Fibroblast of skin of scalp (primary cell): ENCODE results near the gene ORAI1.
A peak's percentile ranks its signal among the peaks of the same experiment; 100 is the strongest.
"Not testable (repeated sequence)": the region's sequence is repeated elsewhere in the genome, so short reads cannot be mapped to it uniquely, and the experiment has no call there.

ENCODE experiments used
- DNase-seq: peaks from one replicate; pipeline ENCODE4 v3.0.0-alpha.2; 2013

Gene ORAI1

DNA sequence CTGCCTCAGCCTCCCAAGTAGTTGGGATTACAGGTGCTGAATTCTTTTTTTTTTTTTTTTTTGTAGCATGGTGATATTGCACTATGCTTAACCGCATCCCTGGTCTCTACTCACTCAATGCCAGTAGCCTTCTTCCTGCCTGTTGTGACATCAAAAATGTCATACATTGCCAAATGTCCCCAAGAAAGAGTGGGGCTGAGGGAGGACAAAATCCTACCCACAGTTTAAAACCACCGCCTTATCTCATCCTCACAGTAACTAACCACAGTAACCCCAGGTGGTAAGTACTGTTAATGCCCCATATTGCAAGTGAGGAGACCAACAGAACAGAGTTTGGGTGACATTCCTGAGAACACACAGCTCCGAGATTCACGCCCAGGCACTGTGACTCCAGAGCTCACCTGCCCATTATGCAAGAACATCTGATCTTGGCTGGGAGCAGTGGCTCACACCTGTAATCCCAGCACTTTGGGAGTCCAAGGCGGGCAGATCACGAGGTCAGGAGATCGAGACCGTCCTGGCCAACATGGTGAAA lies 23.6 kb downstream of the ORAI1 start:
- no peak for DNase-seq

DNA sequence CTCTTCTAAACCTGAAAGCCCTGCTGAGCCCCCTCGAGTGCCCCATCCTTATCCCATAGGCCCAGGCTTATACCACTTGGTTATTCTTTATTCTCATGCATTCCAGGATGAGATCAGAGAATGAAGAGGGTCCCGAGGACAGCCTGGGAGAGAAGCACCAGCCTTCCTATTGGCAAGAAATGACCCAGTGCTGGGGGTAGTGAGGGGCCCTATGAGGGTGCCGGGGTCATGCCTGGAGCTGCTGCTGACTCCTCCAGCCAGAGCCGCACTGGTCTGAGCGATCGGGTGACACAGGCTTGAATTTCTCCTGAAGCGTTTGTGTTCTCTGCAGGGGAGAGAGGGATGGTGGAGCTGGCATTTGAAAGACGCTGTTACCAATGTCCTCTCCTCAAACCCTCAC lies 25.0 kb downstream of the ORAI1 start:
- DNase-seq, result no peak

DNA sequence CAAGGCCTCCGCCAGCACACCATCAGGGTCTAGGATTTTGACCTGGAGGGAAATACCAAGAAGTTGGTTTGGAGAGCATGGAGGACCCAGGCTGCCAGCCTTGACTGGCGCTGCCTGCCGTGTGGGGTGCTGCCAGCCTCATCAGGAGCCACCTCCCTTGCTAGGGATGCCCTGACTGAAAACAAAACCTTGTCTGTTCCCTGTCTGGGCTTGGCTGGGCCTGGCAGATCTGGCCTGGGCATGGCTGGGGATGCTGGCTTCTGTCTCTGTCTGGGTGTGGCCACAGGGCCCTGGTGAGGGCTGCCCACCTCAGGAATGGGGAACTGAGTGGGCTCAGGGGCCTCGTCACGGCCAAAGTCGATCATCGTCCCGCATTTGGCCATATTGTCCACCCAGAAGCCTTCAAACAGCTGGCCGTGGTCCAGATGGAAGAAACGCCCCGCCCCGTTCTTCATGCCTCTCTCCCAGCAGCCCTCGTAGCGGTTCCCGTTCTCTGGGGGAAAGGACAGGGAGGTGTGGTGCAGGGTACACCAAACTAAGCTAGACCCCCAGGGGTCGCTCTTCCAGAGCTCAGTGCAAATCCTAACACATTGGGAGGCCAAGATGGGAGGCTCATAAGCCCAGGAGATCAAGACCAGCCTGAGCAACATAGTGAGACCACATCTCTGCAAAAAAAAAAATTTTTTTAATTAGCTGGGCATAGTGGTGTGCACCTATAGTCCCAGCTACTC lies 26.6 kb downstream of the ORAI1 start:
- DNase-seq, result no peak

DNA sequence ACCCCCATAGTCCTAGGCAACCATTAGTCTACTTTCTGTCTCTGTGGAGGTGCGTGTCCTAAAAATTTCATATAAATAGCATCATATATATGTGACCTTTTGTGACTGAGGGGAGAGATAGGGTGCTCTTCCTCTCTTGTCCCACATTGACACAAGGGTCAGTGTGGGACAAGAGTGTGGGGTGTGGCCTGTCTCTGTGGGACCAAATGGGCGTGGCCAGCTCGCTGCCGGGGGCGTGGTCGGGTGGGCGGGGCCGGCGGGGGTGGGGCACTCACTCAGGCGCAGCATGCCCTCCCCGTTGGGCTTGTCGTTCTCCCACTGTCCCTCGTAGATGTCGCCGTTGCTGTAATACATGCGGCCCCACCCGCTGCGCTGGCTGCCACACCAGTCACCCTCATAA lies 27.7 kb downstream of the ORAI1 start:
- no peak for DNase-seq

DNA sequence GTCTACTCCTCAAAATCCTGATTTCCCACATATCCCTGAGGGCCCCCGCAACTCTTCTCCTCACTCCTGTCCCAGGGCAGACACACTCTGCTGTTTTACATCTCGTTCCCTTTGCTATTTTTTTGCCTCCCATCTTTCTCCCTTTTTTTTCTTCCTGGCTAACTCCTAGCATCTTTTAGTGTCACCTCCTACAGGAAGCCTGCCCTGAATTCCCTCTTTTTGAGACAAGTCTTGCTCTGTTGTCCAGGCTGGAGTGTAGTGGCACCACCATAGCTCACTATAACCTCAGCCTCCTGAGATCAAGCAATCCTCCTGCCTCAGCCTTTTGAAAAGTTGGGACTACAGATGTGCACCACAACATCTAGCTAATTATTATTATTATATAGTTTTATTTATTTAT lies 29.8 kb downstream of the ORAI1 start:
- no peak for DNase-seq

DNA sequence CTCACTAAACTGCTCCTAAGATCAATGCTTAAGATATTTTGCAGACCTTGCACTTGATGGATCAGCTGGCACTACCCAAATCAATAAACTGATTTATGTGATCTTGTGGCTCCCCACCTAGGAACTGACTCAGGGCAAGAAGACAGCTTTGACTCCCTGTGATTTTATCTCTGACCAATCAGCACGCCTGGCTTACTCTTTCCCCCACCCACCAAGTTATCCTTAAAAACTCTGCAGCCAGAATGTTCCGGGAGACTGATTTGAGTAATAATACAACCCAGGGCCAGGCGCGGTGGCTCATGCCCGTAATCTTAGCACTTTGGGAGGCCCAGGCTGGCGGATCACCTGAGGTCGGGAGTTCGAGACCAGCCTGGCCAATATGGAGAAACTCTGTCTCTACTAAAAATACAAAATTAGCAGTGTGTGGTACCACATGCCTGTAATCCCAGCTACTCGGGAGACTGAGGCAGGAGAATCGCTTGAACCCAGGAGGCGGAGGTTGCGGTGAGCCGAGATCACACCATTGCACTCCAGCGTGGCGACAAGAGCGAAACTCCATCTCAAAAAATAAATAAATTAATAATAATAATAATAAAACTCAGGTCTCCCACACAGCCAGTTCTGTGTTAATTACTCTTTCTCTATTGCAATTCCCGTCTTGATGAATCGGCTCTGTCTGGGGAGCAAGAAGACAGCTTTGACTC lies 31.1 kb downstream of the ORAI1 start:
- no peak for DNase-seq

DNA sequence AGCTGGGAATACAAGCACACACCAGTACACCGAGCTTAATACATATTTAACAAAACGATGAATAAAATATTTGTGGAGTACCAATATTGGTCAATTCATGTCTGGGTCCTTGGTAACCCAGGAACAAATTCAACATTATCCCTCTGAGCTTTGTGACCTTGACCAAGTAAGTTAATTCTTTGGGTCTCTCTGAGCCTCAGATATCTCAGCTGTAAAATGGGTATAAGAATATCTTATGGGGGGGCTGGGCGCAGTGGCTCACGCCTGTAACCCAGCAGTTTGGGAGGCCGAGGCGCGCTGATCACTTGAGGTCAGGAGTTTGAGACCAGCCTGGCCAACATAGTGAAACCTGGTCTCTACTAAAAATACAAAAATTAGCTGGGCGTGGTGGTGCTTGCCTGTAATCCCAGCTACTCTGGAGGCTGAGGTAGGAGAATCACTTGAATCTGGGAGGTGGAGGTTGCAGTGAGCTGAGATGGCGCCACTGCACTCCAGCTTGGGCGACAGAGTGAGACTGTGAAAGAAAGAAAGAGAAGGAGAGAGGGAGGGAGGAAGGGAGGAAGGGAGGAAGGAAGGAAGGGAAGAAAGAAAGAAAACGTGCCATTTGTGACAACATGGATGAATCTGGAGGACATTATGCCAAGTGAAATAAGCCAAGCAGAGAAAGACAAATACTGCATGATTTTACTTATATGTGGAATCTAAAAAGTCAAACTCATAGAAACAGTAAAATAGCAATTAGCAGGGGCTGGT lies 35.2 kb downstream of the ORAI1 start:
- not testable (repeated sequence) for DNase-seq

DNA sequence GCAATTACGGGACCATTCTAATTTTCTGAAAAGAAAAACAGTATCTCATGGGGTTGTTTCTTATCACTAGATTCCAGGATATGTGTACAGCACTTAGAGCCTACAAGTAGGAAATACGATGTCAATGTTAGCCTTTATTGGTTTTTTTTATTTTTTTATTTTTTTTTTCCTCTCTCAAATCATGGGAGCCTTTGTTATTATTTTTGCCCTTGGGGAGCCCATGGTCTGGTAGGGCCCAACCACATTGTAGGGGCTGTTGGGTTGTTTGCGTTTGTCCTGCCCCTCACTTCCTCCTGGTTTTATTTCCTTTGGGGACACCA lies 37.2 kb downstream of the ORAI1 start:
- DNase-seq, result no peak

DNA sequence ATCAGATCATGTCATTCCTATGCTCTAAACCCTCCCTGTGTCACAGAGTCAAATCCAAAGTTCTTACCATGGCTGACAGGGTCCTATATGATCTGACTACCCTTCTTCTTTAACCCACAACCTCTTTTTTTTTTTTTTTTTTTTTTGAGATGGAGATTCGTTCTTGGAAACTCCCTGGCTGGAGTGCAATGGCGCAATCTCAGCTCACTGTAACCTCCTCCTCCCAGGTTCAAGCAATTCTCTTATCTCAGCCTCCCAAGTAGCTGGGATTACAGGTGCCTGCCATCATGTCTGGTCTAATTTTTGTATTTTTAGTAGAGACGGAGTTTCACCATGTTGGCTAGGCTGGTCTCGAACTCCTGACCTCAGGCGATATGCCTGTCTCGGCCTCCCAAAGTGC lies 40.5 kb downstream of the ORAI1 start:
- not testable (repeated sequence) for DNase-seq

DNA sequence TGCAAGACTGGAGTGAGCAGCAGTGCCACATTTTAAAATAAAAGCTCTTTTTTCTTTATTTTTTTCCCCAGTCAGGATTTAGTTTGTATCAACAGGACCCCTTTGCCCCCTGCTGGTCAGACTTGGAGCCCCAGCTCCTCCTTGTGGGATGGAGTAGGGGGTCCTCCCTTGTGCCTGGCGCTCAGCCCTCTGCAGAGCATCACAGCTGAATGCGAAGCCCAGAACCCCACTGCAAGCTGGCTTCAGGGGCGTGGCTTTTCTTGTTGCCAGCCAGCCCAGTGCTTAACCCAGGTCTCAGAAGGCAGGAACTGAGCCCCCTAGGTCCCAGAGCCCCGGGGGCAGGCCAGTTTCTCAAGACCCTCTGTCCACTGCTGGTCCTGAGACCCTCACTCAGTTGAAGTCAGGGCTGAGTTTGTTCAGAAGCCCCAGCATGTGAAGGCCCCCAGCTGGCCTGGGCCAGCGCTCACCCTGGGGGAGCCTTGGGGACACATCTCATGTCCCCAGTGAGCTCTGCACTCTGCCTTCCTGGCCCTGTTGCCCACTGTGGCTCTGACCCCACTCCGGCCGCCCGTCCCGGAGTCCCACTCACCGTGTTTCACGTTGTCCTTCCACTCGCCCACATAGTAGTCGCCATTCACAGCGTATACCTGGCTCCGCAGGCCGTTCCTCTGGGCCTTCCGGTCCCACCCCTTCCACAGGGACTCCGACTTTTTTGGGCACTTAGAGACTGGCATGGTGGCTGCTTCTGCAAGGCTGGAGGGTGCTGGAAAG lies 42.6 kb downstream of the ORAI1 start:
- DNase-seq, result peak; percentile 45

DNA sequence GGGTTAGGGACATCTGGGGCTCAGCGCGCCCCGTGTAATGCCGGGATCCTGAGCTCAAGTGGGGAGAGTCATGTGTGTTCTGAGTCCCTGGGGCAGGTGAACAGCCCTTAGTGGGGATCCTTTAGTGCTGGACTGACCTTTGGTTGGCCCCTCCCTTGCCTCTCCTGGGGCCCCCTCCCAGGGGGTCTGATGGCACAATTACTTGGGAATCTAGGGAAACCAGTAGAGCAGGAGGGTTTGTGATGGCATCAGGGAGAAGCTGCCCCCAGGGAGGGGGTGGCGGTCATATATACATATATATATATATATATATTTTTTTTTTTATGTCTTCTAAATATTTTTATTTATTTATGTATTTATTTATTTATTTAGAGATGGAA lies 43.2 kb downstream of the ORAI1 start, which contains the start of gene MORN3:
Gene MORN3 (minus strand): TSS at position 134 of the 380 bp plus-strand sequence. CDS start 171 bp downstream, outside the sequence.
- DNase-seq, result no peak

DNA sequence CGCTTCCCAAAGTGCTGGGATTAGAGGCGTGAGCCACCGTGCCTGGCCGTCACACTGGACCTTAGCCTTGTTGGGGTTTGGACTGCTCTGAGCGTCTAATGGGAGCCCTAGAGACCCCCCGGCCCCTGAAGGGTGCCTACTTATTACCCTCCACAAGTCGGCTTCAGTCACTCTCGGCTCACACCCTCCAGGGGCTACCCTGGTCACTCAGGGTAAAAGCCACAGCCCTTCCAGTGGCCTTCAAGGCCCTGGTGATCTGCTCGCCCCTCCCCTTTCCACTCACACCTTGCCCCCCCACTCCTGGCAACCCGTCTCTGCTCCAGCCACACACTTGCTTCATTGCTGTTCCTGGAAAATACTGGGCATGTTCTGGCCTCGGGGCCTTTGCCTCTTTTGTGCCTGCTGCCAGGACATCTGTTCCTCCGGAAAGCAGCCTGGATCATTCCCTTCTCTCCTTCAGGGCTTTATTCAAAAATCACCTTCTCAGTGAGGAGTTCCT lies 46.7 kb downstream of the ORAI1 start:
- DNase-seq, result no peak

DNA sequence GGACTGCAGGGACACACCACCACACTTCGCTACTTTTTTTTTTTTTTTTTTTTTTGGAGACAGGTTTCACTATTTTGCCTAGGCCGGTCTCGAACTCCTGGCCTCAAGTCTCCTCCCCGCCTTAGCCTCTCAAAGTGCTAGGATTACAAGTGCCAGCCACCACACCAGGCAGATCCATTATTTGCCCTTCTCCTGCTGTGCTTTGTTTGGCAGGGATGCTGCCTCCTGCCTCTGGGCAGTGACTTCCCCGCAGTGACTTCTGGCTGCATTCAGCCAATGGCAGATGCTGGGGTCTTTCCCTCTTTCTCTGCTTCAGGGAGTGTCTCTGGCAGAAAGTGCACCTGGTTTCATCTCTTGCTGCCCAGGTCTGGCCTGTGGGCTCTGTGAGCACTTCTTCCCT lies 49.9 kb downstream of the ORAI1 start:
- DNase-seq, result no peak

DNA sequence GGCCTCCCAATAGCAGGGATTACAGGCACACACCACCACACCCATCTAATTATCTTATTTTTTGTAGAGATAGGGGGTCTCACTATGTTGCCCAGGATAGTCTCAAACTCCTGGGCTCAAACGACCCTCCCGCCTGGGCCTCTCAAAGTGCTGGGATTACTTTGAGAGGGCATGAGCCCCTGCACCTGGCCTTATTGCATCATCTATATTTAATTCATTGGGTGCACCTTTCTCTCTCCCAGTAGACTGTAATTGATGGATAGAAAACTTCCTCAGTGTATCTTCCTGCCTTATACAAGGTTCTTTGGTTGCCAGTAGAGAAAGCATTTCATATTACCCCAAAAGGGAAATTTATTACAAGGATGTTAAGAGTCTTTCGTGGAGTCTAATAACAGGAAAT lies 52.0 kb downstream of the ORAI1 start:
- no peak for DNase-seq

DNA sequence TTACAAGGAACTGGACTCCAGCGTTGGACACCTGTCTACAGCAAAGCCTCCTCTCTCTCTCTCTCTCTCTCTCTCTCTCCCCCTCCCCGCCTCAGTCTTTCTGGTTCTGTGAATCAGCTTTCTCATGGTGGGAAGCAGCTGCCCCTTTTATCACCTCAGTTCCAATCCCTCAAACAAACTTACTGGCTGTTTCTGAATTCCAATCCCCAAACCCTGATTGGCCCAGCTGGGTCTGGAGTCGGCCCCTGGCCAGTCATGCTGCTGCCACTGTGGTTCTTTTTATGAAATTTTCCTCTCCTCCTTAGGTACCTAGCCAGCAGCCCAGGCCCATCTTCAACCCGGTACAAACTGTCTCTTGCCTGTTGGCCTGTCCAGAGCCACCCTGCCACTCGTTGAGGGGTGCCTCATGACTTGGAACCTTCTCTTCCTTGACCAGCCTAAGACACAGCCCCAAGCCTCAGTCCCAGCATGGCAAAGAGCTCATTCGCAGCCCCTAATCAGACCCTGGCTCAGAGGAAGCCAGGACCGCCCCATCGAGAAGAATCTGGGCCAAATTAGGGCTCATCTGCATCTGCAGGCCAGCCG lies 52.5 kb downstream of the ORAI1 start:
- no peak for DNase-seq

DNA sequence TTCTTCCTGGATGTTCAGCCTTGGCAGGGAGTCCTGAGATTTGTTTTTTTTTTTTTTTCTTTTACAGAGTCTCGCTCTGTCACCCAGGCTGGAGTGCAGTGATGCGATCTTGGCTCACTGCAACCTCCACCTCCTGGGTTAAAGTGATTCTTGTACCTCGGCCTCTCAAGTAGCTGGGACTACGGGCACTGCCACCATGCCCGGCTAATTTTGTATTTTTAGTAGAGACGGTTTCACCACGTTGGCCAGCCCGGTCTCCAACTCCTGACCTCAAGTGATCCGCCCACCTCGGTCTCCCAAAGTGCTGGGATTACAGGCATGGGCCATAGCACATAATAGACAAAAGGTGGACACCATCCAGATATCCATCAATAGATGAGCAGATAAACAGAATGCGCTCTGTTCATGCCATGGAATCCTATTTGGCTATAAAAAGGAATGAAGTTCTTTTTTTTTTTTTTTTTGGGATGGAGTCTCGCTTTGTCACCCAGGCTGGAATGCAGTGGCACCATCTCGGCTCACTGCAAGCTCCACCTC lies 53.4 kb downstream of the ORAI1 start:
- DNase-seq, result not testable (repeated sequence)

DNA sequence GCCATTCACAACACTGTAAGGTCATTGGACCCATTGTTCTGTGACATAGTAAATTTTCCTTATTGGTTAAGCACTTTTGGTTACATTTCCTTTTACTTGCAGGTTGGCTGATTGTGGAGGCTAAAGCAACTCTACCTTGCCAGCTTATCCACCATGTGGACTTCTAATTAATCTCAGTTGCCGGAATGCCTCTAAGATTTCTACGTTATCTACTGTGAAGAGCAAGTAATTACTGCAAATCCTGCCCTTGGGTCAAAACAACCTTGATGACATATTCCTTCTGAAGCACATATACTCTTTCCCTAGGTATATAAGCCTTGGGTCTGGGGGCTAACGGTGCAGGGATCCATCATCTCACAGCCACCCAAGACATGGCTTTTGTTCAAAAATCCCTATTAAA lies 62.6 kb downstream of the ORAI1 start:
- DNase-seq, result no peak

DNA sequence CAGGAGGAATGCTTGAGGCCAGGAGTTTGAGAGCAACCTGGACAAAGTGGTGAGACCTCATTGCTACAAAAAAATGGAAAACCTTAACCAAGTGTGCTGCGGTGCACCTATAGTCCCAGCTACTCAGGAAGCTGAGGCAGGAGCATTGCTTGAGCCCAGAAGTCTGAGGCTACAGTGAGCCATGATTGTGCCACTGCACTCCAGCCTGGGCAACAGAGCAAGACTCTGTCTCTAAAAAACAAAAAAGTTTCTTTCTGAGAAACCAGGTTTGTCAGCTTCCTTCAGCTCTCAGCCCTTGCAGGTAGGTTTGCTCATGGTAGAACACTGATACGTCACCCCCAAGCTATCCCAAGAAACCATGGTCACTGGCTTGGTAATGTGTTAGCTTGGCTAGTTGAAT lies 63.1 kb downstream of the ORAI1 start:
- no peak for DNase-seq
